ENCODE data around the gene DOK6. TPM values are rescaled to one million over a fixed set of nuclear protein-coding genes. Genes with fewer than 3 reads are reported as not detected.
"Not testable (repeated sequence)": the region's sequence is repeated elsewhere in the genome, so short reads cannot be mapped to it uniquely, and the experiment has no call there.

DOK6 gene
- polyA plus RNA-seq, 10 donors = 2.0 to 3.9 (median 3.3) TPM

GRCh38 chr18:69622184-69622583, 221.5 kb downstream of the DOK6 start:
- DNase-seq = no peak

- DNase-seq = no peak
Observed at GRCh38 chr18:69622961-69623360, 222.3 kb downstream of the DOK6 start.

GRCh38 chr18:69626171-69626570, 225.5 kb downstream of the DOK6 start:
- no peak for DNase-seq

GRCh38 chr18:69626643-69627242, 226.1 kb downstream of the DOK6 start:
- DNase-seq = peak in 1 of 3 donors; percentile 14

GRCh38 chr18:69628774-69629359, 228.2 kb downstream of the DOK6 start:
- DNase-seq = no peak

GRCh38 chr18:69631281-69631680, 230.6 kb downstream of the DOK6 start:
- no peak for DNase-seq

- no peak for DNase-seq
Observed at GRCh38 chr18:69635482-69635881, 234.8 kb downstream of the DOK6 start.

- no peak for DNase-seq
Observed at GRCh38 chr18:69636529-69637301, 236.0 kb downstream of the DOK6 start.

GRCh38 chr18:69638056-69638455, 237.4 kb downstream of the DOK6 start:
- DNase-seq = no peak

GRCh38 chr18:69647702-69648101, 247.0 kb downstream of the DOK6 start:
- DNase-seq = no peak

- peak in 1 of 3 donors; percentile 4 for DNase-seq
Observed at GRCh38 chr18:69648486-69648885, 247.8 kb downstream of the DOK6 start.

- no peak for DNase-seq
Observed at GRCh38 chr18:69649684-69650083, 249.0 kb downstream of the DOK6 start.

- no peak for DNase-seq
Observed at GRCh38 chr18:69651243-69651642, 250.6 kb downstream of the DOK6 start.

GRCh38 chr18:69655816-69656215, 255.1 kb downstream of the DOK6 start:
- DNase-seq = no peak

GRCh38 chr18:69658103-69658502, 257.4 kb downstream of the DOK6 start:
- no peak for DNase-seq

- no peak for DNase-seq
Observed at GRCh38 chr18:69658685-69659084, 258.0 kb downstream of the DOK6 start.

- DNase-seq = peak in 1 of 3 donors; percentile 6
Observed at GRCh38 chr18:69659142-69659651, 258.5 kb downstream of the DOK6 start.

GRCh38 chr18:69662090-69662489, 261.4 kb downstream of the DOK6 start:
- not testable (repeated sequence) for DNase-seq

- no peak for DNase-seq
Observed at GRCh38 chr18:69664399-69664798, 263.7 kb downstream of the DOK6 start.

GRCh38 chr18:69674292-69674877, 273.7 kb downstream of the DOK6 start:
- peak in 1 of 3 donors; percentile 37 for DNase-seq

GRCh38 chr18:69674966-69675365, 274.3 kb downstream of the DOK6 start:
- no peak for DNase-seq

- no peak for DNase-seq
Observed at GRCh38 chr18:69677595-69677994, 276.9 kb downstream of the DOK6 start.

GRCh38 chr18:69680123-69680522, 279.4 kb downstream of the DOK6 start:
- no peak for DNase-seq
